ENCODE results near the gene TNNI2.
A peak's percentile ranks its signal among the peaks of the same experiment; 100 is the strongest.

The TNNI2 gene

DNA sequence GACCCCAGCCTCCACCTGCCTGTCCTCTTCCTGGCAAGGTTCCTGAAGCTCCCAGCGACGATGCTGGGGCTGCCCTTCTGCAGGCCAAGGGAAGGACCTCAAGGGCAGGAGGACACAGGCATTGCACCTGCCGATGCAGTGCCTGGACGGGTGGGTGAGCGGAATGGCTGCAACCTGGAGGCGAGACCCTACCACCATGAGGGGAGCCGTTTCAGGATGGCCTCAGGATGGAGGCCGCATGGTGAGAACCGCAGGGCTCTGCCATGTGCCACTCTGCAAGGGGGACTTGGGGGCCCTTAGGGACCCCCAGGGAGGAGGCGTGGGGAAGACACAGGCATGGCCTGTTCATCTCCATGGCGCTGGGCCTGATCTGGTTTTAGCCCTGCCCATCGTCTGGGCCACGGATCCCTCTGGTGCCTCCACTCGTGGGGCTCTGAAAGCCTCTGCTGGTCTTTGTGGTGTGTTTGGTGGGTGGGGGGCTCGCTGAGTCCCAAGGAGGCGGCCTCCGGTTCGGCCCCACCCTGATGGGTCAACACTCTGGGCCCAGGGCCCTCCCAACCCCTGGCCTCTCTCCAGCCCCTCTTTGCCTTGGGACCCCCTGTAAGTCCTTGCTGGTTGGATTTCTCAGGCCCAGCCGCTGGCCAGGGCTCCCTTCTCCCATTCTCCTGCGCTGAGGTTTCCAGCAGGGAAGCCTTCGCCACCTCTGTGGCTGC lies 12.8 kb downstream of the TNNI2 start:
- Histone ChIP-seq H3K36me3 (ENCODE audit: control insufficient read depth, insufficient read depth, low read length) (peaks cover 4% of the 10 kb centered on the region), H3K27me3 (replicated peaks; ENCODE audit: control insufficient read depth, insufficient read depth, low read length) (no peaks in the 10 kb centered on the region), H3K4me3 (replicated peaks; ENCODE audit: low read depth, low read length) (no peak overlapping the region)
- TF ChIP-seq, protein P1, sequence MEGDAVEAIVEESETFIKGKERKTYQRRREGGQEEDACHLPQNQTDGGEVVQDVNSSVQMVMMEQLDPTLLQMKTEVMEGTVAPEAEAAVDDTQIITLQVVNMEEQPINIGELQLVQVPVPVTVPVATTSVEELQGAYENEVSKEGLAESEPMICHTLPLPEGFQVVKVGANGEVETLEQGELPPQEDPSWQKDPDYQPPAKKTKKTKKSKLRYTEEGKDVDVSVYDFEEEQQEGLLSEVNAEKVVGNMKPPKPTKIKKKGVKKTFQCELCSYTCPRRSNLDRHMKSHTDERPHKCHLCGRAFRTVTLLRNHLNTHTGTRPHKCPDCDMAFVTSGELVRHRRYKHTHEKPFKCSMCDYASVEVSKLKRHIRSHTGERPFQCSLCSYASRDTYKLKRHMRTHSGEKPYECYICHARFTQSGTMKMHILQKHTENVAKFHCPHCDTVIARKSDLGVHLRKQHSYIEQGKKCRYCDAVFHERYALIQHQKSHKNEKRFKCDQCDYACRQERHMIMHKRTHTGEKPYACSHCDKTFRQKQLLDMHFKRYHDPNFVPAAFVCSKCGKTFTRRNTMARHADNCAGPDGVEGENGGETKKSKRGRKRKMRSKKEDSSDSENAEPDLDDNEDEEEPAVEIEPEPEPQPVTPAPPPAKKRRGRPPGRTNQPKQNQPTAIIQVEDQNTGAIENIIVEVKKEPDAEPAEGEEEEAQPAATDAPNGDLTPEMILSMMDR (IDR thresholded peaks at IDR 0.05; ENCODE audit: insufficient read depth, low read length, poor library complexity, severe bottlenecking): no peak
- peak; percentile 75 for DNase-seq (ENCODE audit: extremely low read depth, insufficient read length)

DNA sequence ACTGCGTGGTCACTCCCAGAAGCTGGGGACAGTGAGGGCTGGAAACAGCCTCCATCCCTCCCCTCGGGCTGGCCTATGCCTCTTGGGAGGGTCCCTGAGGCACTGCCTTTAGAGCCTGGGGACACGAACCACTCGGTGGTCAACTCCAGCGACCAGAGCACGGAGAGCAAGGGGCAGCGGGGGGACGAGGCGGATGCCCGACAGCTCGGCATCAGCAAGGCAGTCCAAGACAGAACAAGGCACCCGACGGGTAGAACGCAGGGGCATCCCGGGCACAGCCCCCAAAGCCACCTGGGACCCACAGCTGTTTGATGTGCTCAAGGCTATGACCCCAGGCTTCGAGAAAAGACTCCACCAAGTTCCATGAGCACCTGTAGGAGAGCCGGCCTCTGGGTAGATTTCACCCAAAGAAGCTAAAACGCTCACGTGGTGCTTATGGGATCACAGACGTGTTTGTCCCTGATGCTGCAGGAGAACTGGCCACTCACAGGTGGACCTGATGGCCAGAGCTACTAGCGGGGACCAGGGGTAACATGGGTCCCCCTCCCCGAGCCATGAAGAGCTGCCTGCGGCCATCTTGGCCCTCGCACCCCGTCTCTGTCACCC lies 13.6 kb downstream of the TNNI2 start:
- Histone ChIP-seq H3K27me3 (replicated peaks; ENCODE audit: control insufficient read depth, insufficient read depth, low read length) (no peaks in the 10 kb centered on the region), H3K4me3 (replicated peaks; ENCODE audit: low read depth, low read length) (peak overlapping the region; percentile 16; the same call in 1 of the 2 replicates), H3K36me3 (ENCODE audit: control insufficient read depth, insufficient read depth, low read length) (peaks cover 12% of the 10 kb centered on the region)
- no peak for DNase-seq (ENCODE audit: extremely low read depth, insufficient read length)
- TF ChIP-seq, protein P1 (IDR thresholded peaks at IDR 0.05; ENCODE audit: insufficient read depth, low read length, poor library complexity, severe bottlenecking): no peak

DNA sequence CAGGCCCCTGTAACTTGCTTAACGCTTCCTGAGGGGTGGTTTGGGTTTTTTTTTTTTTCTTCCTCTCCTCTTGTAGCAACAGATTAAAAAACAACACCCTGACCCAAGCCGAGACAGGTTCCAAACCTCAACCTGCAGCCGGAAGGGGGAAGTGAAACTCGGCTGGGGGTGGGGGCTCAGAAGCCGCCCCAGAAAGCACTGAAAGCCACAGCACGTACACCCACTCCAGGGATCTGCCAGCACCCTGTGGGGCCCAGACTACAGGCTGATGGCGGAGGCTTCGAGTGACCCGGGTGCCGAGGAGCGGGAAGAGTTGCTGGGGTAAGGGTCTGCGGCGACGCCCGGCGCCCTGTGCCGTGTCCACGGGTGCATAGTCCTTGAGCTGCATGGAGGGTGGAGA lies 14.1 kb downstream of the TNNI2 start, which contains the start of gene LSP1:
Gene LSP1, plus strand, starts transcription at position 208 of the 400 bp plus-strand sequence. Its CDS starts 61 bp downstream, at position 269.
- Histone ChIP-seq H3K27me3 (replicated peaks; ENCODE audit: control insufficient read depth, insufficient read depth, low read length) (no peaks in the 10 kb centered on the region), H3K4me3 (replicated peaks; ENCODE audit: low read depth, low read length) (peak within 1 kb of the TSS; percentile 95), H3K36me3 (ENCODE audit: control insufficient read depth, insufficient read depth, low read length) (peaks cover 12% of the 10 kb centered on the region)
- TF ChIP-seq, protein P1 (IDR thresholded peaks at IDR 0.05; ENCODE audit: insufficient read depth, low read length, poor library complexity, severe bottlenecking): no peak
- DNase-seq (ENCODE audit: extremely low read depth, insufficient read length): peak; percentile 92

DNA sequence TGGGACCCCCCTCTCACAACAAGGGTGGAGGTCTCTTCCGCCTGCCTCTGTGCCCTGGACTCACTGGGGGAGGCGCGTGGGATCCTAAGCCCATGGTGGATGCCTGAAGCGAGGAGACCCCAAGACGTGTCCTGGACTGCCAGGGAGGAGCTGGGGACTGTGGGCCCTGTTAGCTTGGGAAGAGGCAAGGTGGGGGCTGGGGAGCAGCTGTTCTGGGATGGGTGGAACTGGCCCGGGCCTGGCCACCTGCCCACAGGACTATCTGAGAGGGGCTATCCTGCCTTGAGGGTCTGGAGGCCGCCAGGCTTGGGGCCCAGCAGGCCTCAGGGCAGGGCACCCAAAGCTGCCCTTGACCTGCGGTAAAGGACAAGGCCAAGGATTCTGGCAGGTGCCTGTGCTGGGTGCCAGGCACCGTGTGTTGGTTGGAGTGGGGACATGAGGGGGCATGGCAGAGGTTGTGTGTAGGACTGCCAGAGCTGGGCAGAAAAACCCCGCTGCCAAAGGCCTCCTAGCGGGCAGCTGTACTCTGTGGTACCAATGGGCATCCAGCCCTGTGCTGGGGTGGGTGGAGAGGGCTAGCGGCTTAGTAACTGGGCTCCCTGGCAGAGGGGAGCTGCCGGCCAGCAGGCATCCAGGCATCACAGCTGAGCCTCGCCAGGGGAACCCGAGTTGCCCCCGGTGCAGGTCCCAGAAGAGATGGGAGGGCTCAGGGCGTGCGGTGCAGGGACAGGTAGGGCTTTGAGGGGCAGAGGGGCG lies 14.8 kb downstream of the TNNI2 start:
- H3K4me3 ChIP-seq (replicated peaks; ENCODE audit: low read depth, low read length): peak overlapping the region; percentile 95
- H3K36me3 ChIP-seq (ENCODE audit: control insufficient read depth, insufficient read depth, low read length): peaks cover 18% of the 10 kb centered on the region
- TF ChIP-seq, protein P1 (IDR thresholded peaks at IDR 0.05; ENCODE audit: insufficient read depth, low read length, poor library complexity, severe bottlenecking): peak; percentile 26
- H3K27me3 ChIP-seq (replicated peaks; ENCODE audit: control insufficient read depth, insufficient read depth, low read length): no peaks in the 10 kb centered on the region
- no peak for DNase-seq (ENCODE audit: extremely low read depth, insufficient read length)

DNA sequence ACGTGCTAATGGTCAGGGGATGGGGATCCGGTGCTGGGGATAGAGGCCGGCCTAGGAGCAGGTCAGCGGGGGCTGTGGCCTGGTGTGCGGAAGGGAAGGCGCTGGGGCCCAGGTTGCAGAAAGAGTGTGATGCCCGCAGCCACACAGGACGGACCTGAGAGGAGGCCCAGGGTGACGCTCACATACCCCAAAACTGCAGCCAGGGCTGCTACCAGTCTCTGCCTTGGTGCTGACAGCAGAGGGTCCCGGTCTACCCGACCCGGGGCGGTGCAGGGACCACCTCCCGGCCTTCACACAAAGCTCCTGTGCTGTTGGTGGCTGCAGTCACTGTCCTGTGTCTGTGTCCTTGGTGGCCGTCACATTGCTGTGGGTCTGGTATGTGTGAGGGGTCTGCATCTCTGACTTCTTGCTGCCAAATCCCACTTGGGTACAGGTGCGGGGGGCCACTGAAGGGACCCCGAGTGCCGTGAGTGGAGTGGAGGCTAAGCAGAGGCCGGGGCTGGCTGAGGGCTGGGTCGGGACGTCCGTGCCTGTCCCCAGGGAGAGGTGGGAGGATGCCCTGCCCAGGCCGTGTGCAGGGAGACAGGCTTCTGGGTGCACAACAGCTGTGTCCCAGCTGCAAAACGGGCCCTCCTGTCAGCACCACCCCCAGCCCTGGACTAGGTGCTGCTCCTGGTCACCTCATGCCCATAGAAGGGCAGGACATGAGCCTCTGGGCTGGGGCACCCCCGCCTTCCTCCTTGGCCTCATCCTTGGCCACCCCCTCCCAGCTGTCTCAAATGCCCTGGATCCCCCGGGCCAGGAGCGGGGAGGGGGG lies 15.6 kb downstream of the TNNI2 start:
- Histone ChIP-seq H3K4me3 (replicated peaks; ENCODE audit: low read depth, low read length) (peak overlapping the region; percentile 95), H3K36me3 (ENCODE audit: control insufficient read depth, insufficient read depth, low read length) (peaks cover 22% of the 10 kb centered on the region), H3K27me3 (replicated peaks; ENCODE audit: control insufficient read depth, insufficient read depth, low read length) (no peaks in the 10 kb centered on the region)
- no peak for DNase-seq (ENCODE audit: extremely low read depth, insufficient read length)
- TF ChIP-seq, protein P1 (IDR thresholded peaks at IDR 0.05; ENCODE audit: insufficient read depth, low read length, poor library complexity, severe bottlenecking): no peak

All from GM06990 (cell line).